GM18502 (cell line): ENCODE data around the gene CRIP2.

Experiments used
- ATAC-seq: cut with Tn5 transposase; IDR thresholded peaks from one replicate; pipeline ENCODE4 v1.9.1; 2021; ENCODE audit warnings: mild to moderate bottlenecking; ENCODE audit not compliant: unreplicated experiment, poor library complexity

CRIP2 gene, protein sequence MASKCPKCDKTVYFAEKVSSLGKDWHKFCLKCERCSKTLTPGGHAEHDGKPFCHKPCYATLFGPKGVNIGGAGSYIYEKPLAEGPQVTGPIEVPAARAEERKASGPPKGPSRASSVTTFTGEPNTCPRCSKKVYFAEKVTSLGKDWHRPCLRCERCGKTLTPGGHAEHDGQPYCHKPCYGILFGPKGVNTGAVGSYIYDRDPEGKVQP

GRCh38 chr14:105474483-105475268, at the start of gene CRIP2:
TSS of gene CRIP2 (plus strand) at chr14:105474821. CDS start at chr14:105474863, 42 bp downstream.
- ATAC-seq, result no peak

- no peak for ATAC-seq
Measured at GRCh38 chr14:105424861-105425260, 49.8 kb upstream of the CRIP2 start.

DNA sequence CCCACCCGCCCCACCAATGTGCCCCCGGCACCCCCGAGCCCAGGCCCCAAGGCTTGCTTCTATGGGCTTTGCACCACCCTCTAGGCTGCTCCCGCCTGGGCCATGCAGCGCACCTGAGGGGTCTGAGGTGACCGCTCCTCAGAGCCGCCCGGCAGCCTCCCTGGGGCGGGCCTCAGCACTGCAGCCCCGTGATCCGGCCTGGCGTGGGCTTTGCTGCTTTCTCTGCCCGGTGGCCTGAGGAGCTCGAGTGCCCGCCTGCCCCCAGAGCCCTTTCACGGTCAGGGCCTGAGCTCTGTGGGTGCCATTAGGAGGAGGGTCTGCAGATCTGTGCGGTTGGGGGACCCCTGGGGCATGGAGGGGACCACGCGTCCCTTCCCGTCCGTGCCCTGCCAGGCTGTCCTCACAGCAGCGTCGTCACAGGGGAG, 48.8 kb upstream of the CRIP2 start:
- no peak for ATAC-seq

GRCh38 chr14:105426416-105427130, 48.0 kb upstream of the CRIP2 start:
- ATAC-seq, result no peak

- no peak for ATAC-seq
Measured at GRCh38 chr14:105427412-105427811, 47.2 kb upstream of the CRIP2 start.

DNA sequence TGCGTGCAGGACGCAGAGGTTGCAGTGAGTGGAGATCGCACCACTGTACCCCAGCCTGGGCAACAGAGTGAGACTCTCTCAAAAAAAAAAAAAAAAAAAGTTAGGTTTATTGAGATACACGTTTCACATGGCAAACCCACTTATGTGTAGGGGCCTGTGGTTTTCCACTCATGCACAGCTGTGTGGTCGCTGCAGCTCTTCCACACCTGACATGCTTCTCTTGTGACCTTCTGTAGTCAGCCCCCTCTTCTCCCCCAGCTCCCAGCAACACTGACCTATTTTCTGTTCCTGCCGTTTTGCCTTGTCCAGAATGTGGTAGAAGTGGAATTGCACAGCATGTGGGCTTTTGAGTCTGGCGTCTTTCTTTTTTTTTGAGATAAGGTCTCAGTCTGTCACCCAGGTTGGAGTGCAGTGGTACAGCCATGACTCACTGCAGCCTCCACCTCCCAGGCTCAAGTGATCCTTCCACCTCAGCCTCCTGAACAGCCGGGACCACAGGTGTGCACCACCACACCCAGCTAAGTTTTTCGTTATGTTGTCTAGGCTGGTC, 46.6 kb upstream of the CRIP2 start:
- no peak for ATAC-seq

DNA sequence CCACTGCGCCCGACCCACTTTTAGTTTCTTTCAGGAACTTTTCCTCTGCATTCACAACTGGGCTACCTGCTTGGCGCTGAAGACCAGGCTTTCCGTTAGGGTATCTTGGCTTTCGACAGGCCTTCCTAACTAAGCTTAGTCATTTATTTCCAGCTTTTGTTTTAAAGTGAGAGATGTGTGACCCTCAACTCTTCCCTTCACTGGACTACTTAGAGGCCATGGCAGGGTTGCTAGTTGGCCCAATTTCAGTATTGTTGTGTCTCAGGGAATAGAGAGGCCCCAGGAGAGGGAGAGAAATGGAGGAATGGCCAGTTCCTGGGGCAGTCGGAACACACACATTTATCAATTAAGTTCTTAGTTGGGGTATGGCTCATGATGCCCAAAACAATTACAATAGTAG, 44.6 kb upstream of the CRIP2 start:
- ATAC-seq, result no peak

GRCh38 chr14:105430565-105430964, 44.1 kb upstream of the CRIP2 start:
- no peak for ATAC-seq

DNA sequence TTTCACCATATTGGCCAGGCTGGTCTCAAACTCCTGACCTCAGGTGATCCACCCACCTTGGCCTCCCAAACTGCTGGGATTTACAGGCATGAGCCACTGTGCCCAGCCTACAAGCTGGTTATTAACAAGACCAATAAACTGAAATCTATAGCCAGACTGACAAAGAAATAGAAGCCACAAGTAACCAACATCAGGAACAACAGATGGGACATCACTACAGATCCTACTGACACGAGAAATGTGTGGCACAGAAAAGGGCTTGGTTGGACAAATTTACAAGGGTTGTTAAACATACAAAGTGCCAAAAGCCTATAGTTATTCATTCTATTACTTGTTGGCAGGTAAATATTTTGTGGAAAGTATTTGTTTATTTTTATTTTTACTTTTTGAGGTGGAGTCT, 43.4 kb upstream of the CRIP2 start:
- ATAC-seq, result no peak

- no peak for ATAC-seq
Measured at GRCh38 chr14:105432657-105433056, 42.0 kb upstream of the CRIP2 start.

DNA sequence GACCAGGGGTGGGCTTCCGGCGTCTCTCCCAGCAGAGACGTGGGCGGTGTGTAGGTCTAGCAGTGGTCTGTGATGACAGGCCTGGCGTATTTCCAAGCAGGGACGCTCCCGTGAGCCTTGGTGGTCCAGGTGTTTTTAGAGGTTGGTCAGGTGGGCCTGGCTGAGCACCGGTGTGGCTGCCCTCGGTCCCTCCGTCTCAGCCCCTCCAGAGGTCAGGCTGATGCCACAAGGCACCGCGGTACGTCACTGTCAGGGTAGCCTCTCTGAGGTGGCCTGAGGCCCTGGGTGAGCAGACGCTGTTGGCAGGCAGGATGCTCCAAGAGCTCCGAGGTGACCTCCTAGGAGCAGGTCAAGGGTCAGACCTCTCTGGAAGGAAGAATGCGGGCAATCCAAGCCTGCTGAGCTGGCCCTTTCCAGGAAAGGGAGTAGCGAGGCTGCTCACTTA, 41.4 kb upstream of the CRIP2 start:
- ATAC-seq, result no peak

DNA sequence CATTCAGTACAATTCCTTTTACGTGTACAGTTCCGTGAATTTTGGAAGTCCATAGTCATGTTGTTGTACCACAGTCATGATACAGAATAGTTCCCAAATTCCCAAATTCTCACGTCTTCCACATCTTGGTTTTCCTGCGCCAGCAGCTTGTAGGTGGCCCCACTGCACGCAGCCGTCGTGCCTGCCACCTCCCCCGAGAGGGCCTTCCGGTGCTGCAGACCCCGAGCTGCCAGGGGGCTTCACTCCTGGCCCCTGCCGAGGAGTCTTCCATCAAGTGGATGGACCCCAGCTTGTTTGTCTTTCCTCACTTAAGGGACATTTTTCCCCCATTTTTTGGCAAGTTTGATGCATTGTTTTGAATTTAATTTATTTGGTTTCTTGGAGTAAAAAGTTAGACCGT, 38.2 kb upstream of the CRIP2 start:
- no peak for ATAC-seq

GRCh38 chr14:105436891-105437722, 37.5 kb upstream of the CRIP2 start:
- ATAC-seq, result no peak

- ATAC-seq, result no peak
Measured at GRCh38 chr14:105437723-105438500, 36.7 kb upstream of the CRIP2 start.

- ATAC-seq, result no peak
Measured at GRCh38 chr14:105439179-105439578, 35.4 kb upstream of the CRIP2 start.

GRCh38 chr14:105439710-105440553, 34.7 kb upstream of the CRIP2 start:
- ATAC-seq, result no peak

DNA sequence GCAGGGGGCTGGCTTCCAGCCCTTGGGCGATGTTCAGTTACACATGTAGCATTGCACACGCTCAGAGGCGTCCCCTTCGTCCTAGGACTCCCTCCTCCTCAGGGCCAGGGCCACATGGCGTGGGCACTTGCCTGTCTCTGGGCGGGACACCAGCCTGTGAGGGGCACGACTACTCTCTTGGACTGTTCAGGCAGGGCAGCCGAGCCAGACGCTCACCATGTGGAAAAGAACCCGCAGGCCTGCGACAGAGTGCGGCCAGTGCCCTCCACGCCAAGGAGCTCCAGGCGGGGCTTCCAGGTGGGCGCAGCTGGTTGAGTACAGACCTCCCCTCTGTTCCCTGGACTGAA, 34.1 kb upstream of the CRIP2 start:
- no peak for ATAC-seq

- ATAC-seq, result no peak
Measured at GRCh38 chr14:105440992-105441391, 33.6 kb upstream of the CRIP2 start.

GRCh38 chr14:105442125-105442524, 32.5 kb upstream of the CRIP2 start:
- ATAC-seq, result no peak
